Measurements from ENCODE around the gene TECTA. TPM values are rescaled to one million over a fixed set of nuclear protein-coding genes. Genes with fewer than 3 reads are reported as not detected.

The TECTA gene
- total and polyA plus RNA-seq, 8 donors: 0.06 to 1.4 (median 0.25) TPM; not detected in 3

DNA sequence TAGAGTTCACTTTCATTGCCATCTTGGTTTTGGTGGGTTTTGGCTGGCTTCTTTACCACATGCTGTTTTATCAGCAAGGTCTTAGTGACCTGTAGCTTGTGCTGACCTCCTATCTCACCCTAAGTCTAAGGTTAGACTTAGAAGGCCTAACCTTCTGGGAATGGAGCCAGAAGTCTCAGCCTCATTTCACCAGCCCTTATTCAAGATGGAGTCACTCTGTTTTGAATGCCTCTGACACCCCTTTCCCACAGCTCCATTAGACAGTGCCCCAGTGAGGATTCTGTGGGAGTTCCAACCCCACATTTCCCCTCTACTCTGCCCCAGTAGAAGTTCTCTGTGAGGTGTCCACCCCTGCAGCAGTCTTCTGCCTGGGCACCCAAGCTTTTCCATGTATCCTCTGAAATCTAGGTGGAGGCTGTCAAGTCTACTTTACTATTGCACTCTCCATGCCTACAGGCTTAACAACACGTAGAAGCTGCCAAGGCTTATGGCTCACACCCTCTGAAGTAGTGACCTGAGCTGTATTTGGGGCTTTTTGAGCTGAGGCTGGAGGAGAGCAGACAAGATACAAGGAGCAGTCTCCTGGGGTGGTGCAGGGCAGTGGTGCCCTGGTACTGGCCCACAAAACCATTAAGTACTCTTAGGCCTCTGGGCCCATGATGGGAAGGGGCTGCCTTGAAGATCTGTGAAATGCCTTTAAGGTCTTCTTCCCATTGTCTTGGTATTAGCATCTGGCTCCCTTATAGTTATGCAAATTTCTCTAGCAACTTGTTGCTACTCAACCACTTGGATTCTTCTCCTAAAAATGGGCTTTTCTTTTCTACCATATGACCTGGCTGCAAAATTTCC, 125.6 kb downstream of the TECTA start:
- Histone ChIP-seq H3K4me1 (peaks cover 0 to 3% (median 1%) of the 10 kb centered on the region in 4 donors), H3K27me3 (peaks cover 0 to 6% (median 0%) of the 10 kb centered on the region in 3 donors), H3K9me3 (no peaks in the 10 kb centered on the region), H3K4me3 (no peak overlapping the region), H3K36me3 (no peaks in the 10 kb centered on the region), H3K27ac (no peak overlapping the region)
- intact Hi-C loops (cut with DNase I; ENCODE audit: low total_unique reads): no loop called here
- no peak for DNase-seq
- TF ChIP-seq POLR2AphosphoS5 (IDR thresholded peaks at IDR 0.05) (no peak), POLR2A (IDR thresholded peaks at IDR 0.05) (no peak), EP300 (IDR thresholded peaks at IDR 0.05) (no peak)
- TF ChIP-seq, protein P1, sequence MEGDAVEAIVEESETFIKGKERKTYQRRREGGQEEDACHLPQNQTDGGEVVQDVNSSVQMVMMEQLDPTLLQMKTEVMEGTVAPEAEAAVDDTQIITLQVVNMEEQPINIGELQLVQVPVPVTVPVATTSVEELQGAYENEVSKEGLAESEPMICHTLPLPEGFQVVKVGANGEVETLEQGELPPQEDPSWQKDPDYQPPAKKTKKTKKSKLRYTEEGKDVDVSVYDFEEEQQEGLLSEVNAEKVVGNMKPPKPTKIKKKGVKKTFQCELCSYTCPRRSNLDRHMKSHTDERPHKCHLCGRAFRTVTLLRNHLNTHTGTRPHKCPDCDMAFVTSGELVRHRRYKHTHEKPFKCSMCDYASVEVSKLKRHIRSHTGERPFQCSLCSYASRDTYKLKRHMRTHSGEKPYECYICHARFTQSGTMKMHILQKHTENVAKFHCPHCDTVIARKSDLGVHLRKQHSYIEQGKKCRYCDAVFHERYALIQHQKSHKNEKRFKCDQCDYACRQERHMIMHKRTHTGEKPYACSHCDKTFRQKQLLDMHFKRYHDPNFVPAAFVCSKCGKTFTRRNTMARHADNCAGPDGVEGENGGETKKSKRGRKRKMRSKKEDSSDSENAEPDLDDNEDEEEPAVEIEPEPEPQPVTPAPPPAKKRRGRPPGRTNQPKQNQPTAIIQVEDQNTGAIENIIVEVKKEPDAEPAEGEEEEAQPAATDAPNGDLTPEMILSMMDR (IDR thresholded peaks at IDR 0.05): no peak
- WGBS, 5 donors: 50 to 86% (median 80%) methylated on average over 1 of the region's 1 CpG; no CpG with 5 or more reads in 1 of the 5 donors

DNA sequence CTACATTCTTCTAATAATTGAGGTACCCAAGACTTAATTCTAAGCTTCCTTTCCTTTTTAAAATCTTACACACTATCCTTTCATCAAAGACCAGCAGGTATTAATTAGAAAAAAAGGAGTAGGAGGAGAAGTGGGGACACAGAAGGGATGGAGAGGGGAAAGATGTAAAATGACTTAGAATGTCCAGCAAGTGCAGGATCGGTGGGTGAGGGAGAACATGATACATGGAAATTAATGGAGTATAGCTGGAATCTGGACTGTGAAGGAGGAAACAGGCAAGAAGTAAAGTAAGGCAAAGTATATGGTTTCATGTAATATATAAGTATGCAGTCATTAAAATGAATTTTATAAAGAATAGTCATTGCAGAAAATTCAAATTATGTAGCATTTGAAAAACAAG, 127.8 kb downstream of the TECTA start:
- TF ChIP-seq POLR2AphosphoS5 (IDR thresholded peaks at IDR 0.05): no peak
- no peak for TF ChIP-seq EP300 (IDR thresholded peaks at IDR 0.05)
- TF ChIP-seq, protein P1 (IDR thresholded peaks at IDR 0.05): no peak
- Histone ChIP-seq H3K27ac (no peak overlapping the region), H3K27me3 (no peaks in the 10 kb centered on the region), H3K4me3 (no peak overlapping the region), H3K4me1 (peaks cover 0 to 9% (median 3%) of the 10 kb centered on the region in 4 donors), H3K9me3 (no peaks in the 10 kb centered on the region), H3K36me3 (no peaks in the 10 kb centered on the region)
- DNase-seq: no peak
- 78 to 94% (median 86%) methylated on average over 1 of the region's 1 CpG for WGBS, 5 donors
- intact Hi-C loops (cut with DNase I; ENCODE audit: low total_unique reads): no loop called here

DNA sequence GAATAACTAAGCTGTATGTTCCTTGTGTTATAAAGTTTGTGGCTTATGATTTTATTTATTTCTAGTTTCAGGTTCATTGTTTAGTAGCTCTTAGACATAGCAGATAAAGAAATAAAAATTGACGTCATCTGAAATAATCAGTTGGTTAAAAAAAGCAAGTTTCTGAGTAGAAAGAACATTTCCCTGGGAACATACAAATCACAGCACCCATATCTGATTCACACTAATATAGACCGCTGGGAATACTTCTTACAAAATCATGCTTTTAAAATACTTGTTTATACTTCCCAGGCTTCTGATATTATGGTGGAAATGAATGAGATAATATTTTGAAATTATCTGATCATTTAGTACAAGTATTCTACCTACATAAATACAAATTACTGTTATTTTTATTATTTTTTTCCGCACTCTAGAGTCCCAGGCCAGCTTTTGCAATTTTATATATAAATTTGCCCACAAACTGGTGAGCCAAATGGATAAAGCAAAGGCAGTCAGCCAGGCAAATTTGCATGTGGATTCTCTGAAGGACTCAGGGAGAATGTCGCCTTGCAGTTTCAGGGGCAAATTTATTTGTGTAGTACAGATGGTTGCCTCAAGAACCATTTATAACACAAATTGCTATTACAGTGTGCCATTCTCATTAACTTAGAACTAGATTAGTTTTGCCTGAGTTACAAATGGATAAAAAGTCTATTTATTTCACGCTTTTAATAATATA, 128.6 kb downstream of the TECTA start:
- H3K4me1 ChIP-seq: peaks cover 0 to 9% (median 3%) of the 10 kb centered on the region in 4 donors
- intact Hi-C loops (cut with DNase I; ENCODE audit: low total_unique reads): no loop called here
- no peak overlapping the region for H3K27ac ChIP-seq
- H3K36me3 ChIP-seq: no peaks in the 10 kb centered on the region
- H3K27me3 ChIP-seq: no peaks in the 10 kb centered on the region
- TF ChIP-seq POLR2AphosphoS5 (IDR thresholded peaks at IDR 0.05): no peak
- no peak for TF ChIP-seq EP300 (IDR thresholded peaks at IDR 0.05)
- TF ChIP-seq, protein P1 (IDR thresholded peaks at IDR 0.05): no peak
- no peak for DNase-seq
- no peak overlapping the region for H3K4me3 ChIP-seq
- WGBS, 5 donors: 86 to 91% (median 87%) methylated on average over 5 of the region's 5 CpGs
- no peaks in the 10 kb centered on the region for H3K9me3 ChIP-seq

DNA sequence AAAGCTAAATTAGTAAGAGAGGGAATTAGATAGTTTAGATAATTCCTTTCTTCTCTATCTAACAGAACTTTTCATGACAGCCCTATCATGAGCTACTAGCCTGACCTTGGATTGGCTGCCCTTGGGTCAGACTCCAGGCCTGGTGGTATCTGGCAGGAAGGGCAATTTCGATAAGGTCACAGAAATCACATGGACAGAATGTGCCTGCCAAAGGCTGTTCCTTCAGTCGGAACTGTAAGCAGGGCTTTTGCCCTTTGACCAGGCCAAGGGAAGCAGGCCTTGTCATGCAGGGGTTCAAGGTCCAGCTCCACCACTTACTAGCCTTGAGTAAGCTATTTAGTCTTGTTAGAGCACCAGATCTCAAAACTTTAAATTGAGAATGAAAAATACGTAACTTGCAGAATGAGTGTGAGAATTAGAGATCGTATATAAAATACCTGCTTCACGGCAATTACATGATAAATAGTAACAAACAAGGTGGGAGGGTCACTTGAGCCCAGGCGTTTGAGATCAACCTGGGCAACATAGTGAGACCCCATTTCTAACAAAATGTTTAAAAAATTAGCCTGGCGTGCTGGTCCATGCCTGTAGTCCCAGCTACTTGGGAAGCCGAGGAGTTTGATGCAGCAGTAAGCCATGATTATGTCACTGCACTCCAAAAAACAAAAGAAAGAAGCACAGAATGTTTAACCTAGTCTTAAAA, 130.7 kb downstream of the TECTA start:
- 71 to 80% (median 77%) methylated on average over 8 of the region's 8 CpGs for WGBS, 5 donors
- Histone ChIP-seq H3K36me3 (no peaks in the 10 kb centered on the region), H3K4me1 (peaks cover 0 to 9% (median 7%) of the 10 kb centered on the region in 4 donors), H3K27me3 (peaks cover 0 to 5% (median 0%) of the 10 kb centered on the region in 3 donors), H3K27ac (no peak overlapping the region), H3K4me3 (no peak overlapping the region), H3K9me3 (no peaks in the 10 kb centered on the region)
- DNase-seq: peak; percentile 37 to 59
- intact Hi-C loops (cut with DNase I; ENCODE audit: low total_unique reads): no loop called here
- TF ChIP-seq POLR2AphosphoS5 (IDR thresholded peaks at IDR 0.05): peak in 2 of 3 donors; percentile 33 to 42
- no peak for TF ChIP-seq POLR2A (IDR thresholded peaks at IDR 0.05)
- TF ChIP-seq, protein P1 (IDR thresholded peaks at IDR 0.05): no peak
- no peak for TF ChIP-seq EP300 (IDR thresholded peaks at IDR 0.05)
